ENCODE data around the gene ZNF473. TPM values are rescaled to one million over a fixed set of nuclear protein-coding genes. Genes with fewer than 3 reads are reported as not detected.

ZNF473 gene
- total and polyA plus RNA-seq, 2 experiments from 2014 or later: 3.3 to 18.9 TPM

GRCh38 chr19:49997709-49998108 is 28.1 kb upstream of the ZNF473 start:
- ATAC-seq (peak; percentile 99), DNase-seq (ENCODE audit: low spot score) (peak; percentile 85)
- Histone ChIP-seq H3K9me2 (ENCODE audit: insufficient read depth) (no peaks in the 10 kb centered on the region), H3K27ac (ENCODE audit: low read depth) (no peak overlapping the region), H3K4me2 (no peak overlapping the region), H3K27me3 (ENCODE audit: insufficient read depth) (no peaks in the 10 kb centered on the region), H3K36me3 (ENCODE audit: insufficient read depth) (no peaks in the 10 kb centered on the region), H4K20me1 (replicated peaks; ENCODE audit: insufficient read depth) (no peaks in the 10 kb centered on the region), H3K79me2 (replicated peaks; ENCODE audit: insufficient read depth) (no peaks in the 10 kb centered on the region), H3K4me1 (ENCODE audit: insufficient read depth) (no peaks in the 10 kb centered on the region), H3K4me3 (no peak overlapping the region), H2AFZ (no peak overlapping the region), H3F3A (replicated peaks; ENCODE audit: low read depth) (no peaks in the 10 kb centered on the region)
- Mint-ChIP-seq H3K27me3 (ENCODE audit: insufficient read depth, low read depth, poor library complexity) (no peaks in the 10 kb centered on the region), H3K4me1 (no peaks in the 10 kb centered on the region), H3K27ac (no peak overlapping the region), H3K36me3 (ENCODE audit: low read depth) (peaks cover 10% of the 10 kb centered on the region), H3K9me3 (no peaks in the 10 kb centered on the region), H3K4me3 (no peak overlapping the region)
- TF ChIP-seq STAT1 (IDR thresholded peaks at IDR 0.05; ENCODE audit: unreplicated experiment) (no peak), EZH2phosphoT487 (IDR thresholded peaks at IDR 0.05; ENCODE audit: unreplicated experiment) (no peak), CREB1 (CRISPR knock-in tag; IDR thresholded peaks at IDR 0.05; ENCODE audit: low read depth) (peak; percentile 42; the same call in 1 of the 2 replicates), ZNF114 (CRISPR knock-in tag; IDR thresholded peaks at IDR 0.05) (no peak), ZNF331 (CRISPR knock-in tag; IDR thresholded peaks at IDR 0.05; ENCODE audit: low read depth) (no peak)
- TF ChIP-seq, protein P1, sequence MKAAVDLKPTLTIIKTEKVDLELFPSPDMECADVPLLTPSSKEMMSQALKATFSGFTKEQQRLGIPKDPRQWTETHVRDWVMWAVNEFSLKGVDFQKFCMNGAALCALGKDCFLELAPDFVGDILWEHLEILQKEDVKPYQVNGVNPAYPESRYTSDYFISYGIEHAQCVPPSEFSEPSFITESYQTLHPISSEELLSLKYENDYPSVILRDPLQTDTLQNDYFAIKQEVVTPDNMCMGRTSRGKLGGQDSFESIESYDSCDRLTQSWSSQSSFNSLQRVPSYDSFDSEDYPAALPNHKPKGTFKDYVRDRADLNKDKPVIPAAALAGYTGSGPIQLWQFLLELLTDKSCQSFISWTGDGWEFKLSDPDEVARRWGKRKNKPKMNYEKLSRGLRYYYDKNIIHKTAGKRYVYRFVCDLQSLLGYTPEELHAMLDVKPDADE (IDR thresholded peaks at IDR 0.05): peak; percentile 70
- TF ChIP-seq, protein P2, sequence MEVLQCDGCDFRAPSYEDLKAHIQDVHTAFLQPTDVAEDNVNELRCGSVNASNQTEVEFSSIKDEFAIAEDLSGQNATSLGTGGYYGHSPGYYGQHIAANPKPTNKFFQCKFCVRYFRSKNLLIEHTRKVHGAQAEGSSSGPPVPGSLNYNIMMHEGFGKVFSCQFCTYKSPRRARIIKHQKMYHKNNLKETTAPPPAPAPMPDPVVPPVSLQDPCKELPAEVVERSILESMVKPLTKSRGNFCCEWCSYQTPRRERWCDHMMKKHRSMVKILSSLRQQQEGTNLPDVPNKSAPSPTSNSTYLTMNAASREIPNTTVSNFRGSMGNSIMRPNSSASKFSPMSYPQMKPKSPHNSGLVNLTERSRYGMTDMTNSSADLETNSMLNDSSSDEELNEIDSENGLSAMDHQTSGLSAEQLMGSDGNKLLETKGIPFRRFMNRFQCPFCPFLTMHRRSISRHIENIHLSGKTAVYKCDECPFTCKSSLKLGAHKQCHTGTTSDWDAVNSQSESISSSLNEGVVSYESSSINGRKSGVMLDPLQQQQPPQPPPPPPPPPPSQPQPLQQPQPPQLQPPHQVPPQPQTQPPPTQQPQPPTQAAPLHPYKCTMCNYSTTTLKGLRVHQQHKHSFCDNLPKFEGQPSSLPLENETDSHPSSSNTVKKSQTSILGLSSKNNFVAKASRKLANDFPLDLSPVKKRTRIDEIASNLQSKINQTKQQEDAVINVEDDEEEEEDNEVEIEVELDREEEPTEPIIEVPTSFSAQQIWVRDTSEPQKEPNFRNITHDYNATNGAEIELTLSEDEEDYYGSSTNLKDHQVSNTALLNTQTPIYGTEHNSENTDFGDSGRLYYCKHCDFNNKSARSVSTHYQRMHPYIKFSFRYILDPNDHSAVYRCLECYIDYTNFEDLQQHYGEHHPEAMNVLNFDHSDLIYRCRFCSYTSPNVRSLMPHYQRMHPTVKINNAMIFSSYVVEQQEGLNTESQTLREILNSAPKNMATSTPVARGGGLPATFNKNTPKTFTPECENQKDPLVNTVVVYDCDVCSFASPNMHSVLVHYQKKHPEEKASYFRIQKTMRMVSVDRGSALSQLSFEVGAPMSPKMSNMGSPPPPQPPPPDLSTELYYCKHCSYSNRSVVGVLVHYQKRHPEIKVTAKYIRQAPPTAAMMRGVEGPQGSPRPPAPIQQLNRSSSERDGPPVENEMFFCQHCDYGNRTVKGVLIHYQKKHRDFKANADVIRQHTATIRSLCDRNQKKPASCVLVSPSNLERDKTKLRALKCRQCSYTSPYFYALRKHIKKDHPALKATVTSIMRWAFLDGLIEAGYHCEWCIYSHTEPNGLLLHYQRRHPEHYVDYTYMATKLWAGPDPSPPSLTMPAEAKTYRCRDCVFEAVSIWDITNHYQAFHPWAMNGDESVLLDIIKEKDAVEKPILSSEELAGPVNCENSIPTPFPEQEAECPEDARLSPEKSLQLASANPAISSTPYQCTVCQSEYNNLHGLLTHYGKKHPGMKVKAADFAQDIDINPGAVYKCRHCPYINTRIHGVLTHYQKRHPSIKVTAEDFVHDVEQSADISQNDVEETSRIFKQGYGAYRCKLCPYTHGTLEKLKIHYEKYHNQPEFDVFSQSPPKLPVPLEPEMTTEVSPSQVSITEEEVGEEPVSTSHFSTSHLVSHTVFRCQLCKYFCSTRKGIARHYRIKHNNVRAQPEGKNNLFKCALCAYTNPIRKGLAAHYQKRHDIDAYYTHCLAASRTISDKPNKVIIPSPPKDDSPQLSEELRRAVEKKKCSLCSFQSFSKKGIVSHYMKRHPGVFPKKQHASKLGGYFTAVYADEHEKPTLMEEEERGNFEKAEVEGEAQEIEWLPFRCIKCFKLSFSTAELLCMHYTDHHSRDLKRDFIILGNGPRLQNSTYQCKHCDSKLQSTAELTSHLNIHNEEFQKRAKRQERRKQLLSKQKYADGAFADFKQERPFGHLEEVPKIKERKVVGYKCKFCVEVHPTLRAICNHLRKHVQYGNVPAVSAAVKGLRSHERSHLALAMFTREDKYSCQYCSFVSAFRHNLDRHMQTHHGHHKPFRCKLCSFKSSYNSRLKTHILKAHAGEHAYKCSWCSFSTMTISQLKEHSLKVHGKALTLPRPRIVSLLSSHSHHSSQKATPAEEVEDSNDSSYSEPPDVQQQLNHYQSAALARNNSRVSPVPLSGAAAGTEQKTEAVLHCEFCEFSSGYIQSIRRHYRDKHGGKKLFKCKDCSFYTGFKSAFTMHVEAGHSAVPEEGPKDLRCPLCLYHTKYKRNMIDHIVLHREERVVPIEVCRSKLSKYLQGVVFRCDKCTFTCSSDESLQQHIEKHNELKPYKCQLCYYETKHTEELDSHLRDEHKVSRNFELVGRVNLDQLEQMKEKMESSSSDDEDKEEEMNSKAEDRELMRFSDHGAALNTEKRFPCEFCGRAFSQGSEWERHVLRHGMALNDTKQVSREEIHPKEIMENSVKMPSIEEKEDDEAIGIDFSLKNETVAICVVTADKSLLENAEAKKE (CRISPR knock-in tag; IDR thresholded peaks at IDR 0.05): no peak
